Loucy (cell line): ENCODE data around the gene ST8SIA1.
"Not testable (repeated sequence)": the region's sequence is repeated elsewhere in the genome, so short reads cannot be mapped to it uniquely, and the experiment has no call there.

Experiments
- H2AFZ ChIP-seq: fragments of 200-600 bp; sonication (generic); 2 replicates; pipeline ENCODE4 v1.6.0; 2016; ENCODE audit warnings: antibody characterized with exemption, mild to moderate bottlenecking, low read length, moderate library complexity
- H3F3A ChIP-seq: fragments of 200-600 bp; 2 replicates; pipeline ENCODE4 v1.6.0; 2016; ENCODE audit warnings: antibody characterized with exemption, low read depth, mild to moderate bottlenecking
- H3K27me3 ChIP-seq: fragments of 200-600 bp; sonication (generic); 2 replicates; pipeline ENCODE4 v1.6.1; 2014; ENCODE audit warnings: low read length, mild to moderate bottlenecking; ENCODE audit not compliant: insufficient read depth, poor library complexity, severe bottlenecking
- H3K36me3 ChIP-seq: fragments of 200-600 bp; sonication (generic); 2 replicates; pipeline ENCODE4 v1.6.1; 2016; ENCODE audit warnings: low read length; ENCODE audit not compliant: insufficient read depth
- H3K4me1 ChIP-seq: fragments of 200-600 bp; sonication (generic); 2 replicates; pipeline ENCODE4 v1.5.1; 2014; ENCODE audit warnings: low read length, mild to moderate bottlenecking; ENCODE audit not compliant: insufficient read depth, poor library complexity, severe bottlenecking
- H3K4me2 ChIP-seq: fragments of 200-600 bp; sonication (generic); 2 replicates; pipeline ENCODE4 v1.6.0; 2014; ENCODE audit warnings: antibody characterized with exemption, low read length, low read depth, mild to moderate bottlenecking; ENCODE audit not compliant: poor library complexity, severe bottlenecking
- H3K4me3 ChIP-seq: fragments of 200-600 bp; sonication (generic); 2 replicates; pipeline ENCODE4 v1.5.1; 2014; ENCODE audit warnings: low read length, mild to moderate bottlenecking, mixed read lengths; ENCODE audit not compliant: poor library complexity, severe bottlenecking
- H3K79me2 ChIP-seq: fragments of 200-600 bp; sonication (generic); 2 replicates; pipeline ENCODE4 v1.6.1; 2014; ENCODE audit warnings: low read length; ENCODE audit not compliant: insufficient read depth
- H3K9ac ChIP-seq: fragments of 200-600 bp; sonication (generic); 2 replicates; pipeline ENCODE4 v1.6.0; 2014; ENCODE audit warnings: mild to moderate bottlenecking, low read depth, low read length, moderate library complexity; ENCODE audit not compliant: poor library complexity, severe bottlenecking
- H3K9me2 ChIP-seq: fragments of 200-600 bp; sonication (generic); replicated peaks from 2 replicates; pipeline ENCODE4 v1.6.1; 2016; ENCODE audit warnings: low read depth, low read length, mixed read lengths
- H3K9me3 ChIP-seq: fragments of 200-600 bp; sonication (generic); 2 replicates; pipeline ENCODE4 v1.6.1; 2014; ENCODE audit warnings: mild to moderate bottlenecking, antibody characterized with exemption, low read length, low read depth; ENCODE audit not compliant: insufficient read depth
- H4K20me1 ChIP-seq: fragments of 200-600 bp; sonication (generic); 2 replicates; pipeline ENCODE4 v1.6.0; 2014; ENCODE audit warnings: antibody characterized with exemption, low read length, mild to moderate bottlenecking; ENCODE audit not compliant: insufficient read depth, poor library complexity, severe bottlenecking
- CTCF ChIP-seq: fragments of 200-600 bp; sonication (generic); conservative IDR thresholded peaks from 2 replicates; pipeline ENCODE4 v1.5.1; 2014; ENCODE audit warnings: mild to moderate bottlenecking, antibody characterized with exemption, low read length
- EZH2phosphoT487 ChIP-seq: fragments of 200-600 bp; IDR thresholded peaks from 2 replicates; pipeline ENCODE4 v1.6.1; 2018; ENCODE audit warnings: antibody characterized with exemption, mild to moderate bottlenecking, moderate library complexity, borderline replicate concordance

The ST8SIA1 gene

DNA sequence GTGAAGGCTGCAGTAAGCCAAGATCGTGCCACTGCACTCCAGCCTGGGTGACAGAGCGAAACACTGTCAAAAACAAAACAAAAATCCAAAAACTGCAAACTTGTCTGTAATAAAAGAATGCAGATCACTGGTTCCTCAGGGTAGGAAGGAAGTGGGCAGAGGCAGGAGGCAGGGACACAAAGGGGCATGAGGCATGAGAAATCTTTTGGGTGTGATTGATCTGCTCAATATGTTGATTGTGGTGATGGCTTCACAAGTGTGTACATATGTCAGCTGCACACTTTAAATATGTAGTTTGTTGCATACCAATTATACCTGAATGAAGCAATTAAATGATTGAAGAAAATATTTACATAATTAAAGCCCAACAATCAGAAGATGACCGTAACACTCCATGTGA is 170.9 kb downstream of the ST8SIA1 start:
- H3K4me3 ChIP-seq = peak overlapping the region; percentile 57
- peak overlapping the region; percentile 41; the same call in 1 of the 2 replicates for H2AFZ ChIP-seq
- H3K4me2 ChIP-seq = peak overlapping the region; percentile 73

DNA sequence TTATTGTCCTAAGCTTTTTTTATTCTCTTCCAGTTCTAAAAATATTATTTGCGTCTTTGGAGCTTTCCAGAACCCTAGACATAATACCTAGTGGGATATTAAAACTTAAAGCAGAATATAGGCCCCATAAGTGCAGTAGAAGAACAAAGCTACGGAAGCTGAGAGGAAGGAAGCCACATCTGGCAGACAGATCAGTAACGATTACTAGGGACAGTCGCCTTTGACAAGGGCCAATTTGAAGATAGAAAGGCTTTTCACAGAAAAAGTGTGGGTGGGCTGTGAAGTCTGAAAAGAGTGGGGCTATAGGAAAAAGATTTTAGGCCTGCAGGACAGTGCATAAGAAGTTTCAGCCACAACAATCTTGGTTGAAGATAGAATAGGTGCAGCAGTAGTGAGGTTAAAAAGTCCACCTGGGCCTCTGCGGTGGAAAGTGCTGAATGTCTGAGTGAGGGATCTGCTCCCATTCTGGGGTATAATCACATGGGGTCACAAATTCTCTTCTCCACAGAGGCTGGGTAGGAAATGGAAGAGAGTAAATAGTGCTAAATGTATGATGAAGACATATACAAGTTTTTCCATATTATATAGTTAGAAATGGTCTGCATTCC is 174.0 kb downstream of the ST8SIA1 start:
- no peaks in the 10 kb centered on the region for H3K27me3 ChIP-seq
- peak overlapping the region; percentile 77 for H3K4me2 ChIP-seq
- H3K4me3 ChIP-seq = peak overlapping the region; percentile 62
- no peaks in the 10 kb centered on the region for H3K79me2 ChIP-seq
- no peaks in the 10 kb centered on the region for H3K9me2 ChIP-seq
- TF ChIP-seq EZH2phosphoT487 = no peak
- TF ChIP-seq CTCF = no peak
- H2AFZ ChIP-seq = peak overlapping the region; percentile 7; the same call in 1 of the 2 replicates
- H3K9ac ChIP-seq = peak overlapping the region; percentile 71
- H4K20me1 ChIP-seq = no peaks in the 10 kb centered on the region
- peaks cover 29% of the 10 kb centered on the region for H3F3A ChIP-seq
- H3K4me1 ChIP-seq = peaks cover 67% of the 10 kb centered on the region
- H3K9me3 ChIP-seq = peaks cover 5% of the 10 kb centered on the region; the same call in 1 of the 2 replicates
- no peaks in the 10 kb centered on the region for H3K36me3 ChIP-seq

More for the DNA sequence above, 170.9 kb downstream of the ST8SIA1 start:
- peaks cover 29% of the 10 kb centered on the region for H3F3A ChIP-seq
- H3K9me3 ChIP-seq = peaks cover 5% of the 10 kb centered on the region; the same call in 1 of the 2 replicates
- no peaks in the 10 kb centered on the region for H3K9me2 ChIP-seq
- no peaks in the 10 kb centered on the region for H3K79me2 ChIP-seq
- H3K27me3 ChIP-seq = no peaks in the 10 kb centered on the region
- TF ChIP-seq CTCF (no peak), EZH2phosphoT487 (no peak)
- peak overlapping the region; percentile 33 for H3K9ac ChIP-seq
- H3K4me1 ChIP-seq = peaks cover 63% of the 10 kb centered on the region
- H3K36me3 ChIP-seq = no peaks in the 10 kb centered on the region
- H4K20me1 ChIP-seq = no peaks in the 10 kb centered on the region

DNA sequence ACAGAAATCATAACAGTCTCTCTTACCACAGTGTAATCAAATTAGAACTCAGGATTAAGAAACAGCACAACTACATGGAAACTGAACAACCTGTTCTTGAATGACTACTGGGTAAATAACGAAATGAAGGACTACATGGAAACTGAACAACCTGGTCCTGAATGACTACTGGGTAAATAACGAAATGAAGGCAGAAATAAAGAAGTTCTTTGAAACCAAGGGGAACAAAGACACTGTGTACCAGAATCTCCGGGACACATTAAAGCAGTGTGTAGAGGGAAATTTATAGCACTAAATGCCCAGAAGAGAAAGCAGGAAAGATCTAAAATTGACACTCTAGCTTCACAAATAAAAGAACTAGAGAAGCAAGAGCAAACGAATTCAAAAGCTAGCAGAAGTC is 185.2 kb downstream of the ST8SIA1 start:
- H3K9me2 ChIP-seq, H4K20me1 ChIP-seq, H2AFZ ChIP-seq, H3K4me1 ChIP-seq, H3K36me3 ChIP-seq, H3K4me3 ChIP-seq, H3K4me2 ChIP-seq, H3K79me2 ChIP-seq, H3K9me3 ChIP-seq, H3K27me3 ChIP-seq, H3F3A ChIP-seq, H3K9ac ChIP-seq: not testable (repeated sequence)

GRCh38 chr12:22146686-22147085 is 187.8 kb downstream of the ST8SIA1 start:
- H4K20me1 ChIP-seq, H3K36me3 ChIP-seq, H3K9me3 ChIP-seq, H3K4me2 ChIP-seq, H3K4me3 ChIP-seq, H3K9me2 ChIP-seq, H3K79me2 ChIP-seq, H3K9ac ChIP-seq, H2AFZ ChIP-seq, H3F3A ChIP-seq, H3K4me1 ChIP-seq, H3K27me3 ChIP-seq: not testable (repeated sequence)
